Skeletal muscle satellite cell (primary cell): ENCODE results near the gene SLC27A3.

Source experiments
- H3K27me3 ChIP-seq: 2 replicates; pipeline ENCODE4 v1.7.0; 2013; ENCODE audit warnings: low read length; ENCODE audit not compliant: control insufficient read depth, insufficient read depth
- H3K36me3 ChIP-seq: 2 replicates; pipeline ENCODE4 v1.7.0; 2013; ENCODE audit warnings: mild to moderate bottlenecking, control low read depth, low read length; ENCODE audit not compliant: insufficient read depth
- H3K4me1 ChIP-seq: 2 replicates; pipeline ENCODE4 v1.7.0; 2013; ENCODE audit warnings: low read length; ENCODE audit not compliant: control insufficient read depth, insufficient read depth
- H3K4me2 ChIP-seq: 2 replicates; pipeline ENCODE4 v1.7.0; 2013; ENCODE audit warnings: mild to moderate bottlenecking, low read length
- H3K4me3 ChIP-seq: 2 replicates; pipeline ENCODE4 v1.7.0; 2013; ENCODE audit warnings: low read length
- H3K9ac ChIP-seq: 2 replicates; pipeline ENCODE4 v1.7.0; 2013; ENCODE audit warnings: mild to moderate bottlenecking, low read depth, low read length, moderate library complexity
- H3K9me3 ChIP-seq: replicated peaks from 2 replicates; pipeline ENCODE4 v1.7.0; 2013; ENCODE audit warnings: mild to moderate bottlenecking, control low read depth, low read length

The SLC27A3 gene

GRCh38 chr1:153790313-153790965 lies 15.2 kb downstream of the SLC27A3 start:
- Histone ChIP-seq H3K9me3 (no peaks in the 10 kb centered on the region), H3K4me3 (peak overlapping the region; percentile 54), H3K27me3 (no peaks in the 10 kb centered on the region), H3K9ac (peak overlapping the region; percentile 76), H3K4me1 (peaks cover 28% of the 10 kb centered on the region), H3K36me3 (no peaks in the 10 kb centered on the region), H3K4me2 (peak overlapping the region; percentile 76)

GRCh38 chr1:153790966-153791647 lies 15.9 kb downstream of the SLC27A3 start:
- peak overlapping the region; percentile 54 for H3K4me3 ChIP-seq
- peak overlapping the region; percentile 76 for H3K9ac ChIP-seq
- H3K36me3 ChIP-seq, result no peaks in the 10 kb centered on the region
- H3K4me1 ChIP-seq, result peaks cover 28% of the 10 kb centered on the region
- no peaks in the 10 kb centered on the region for H3K9me3 ChIP-seq
- H3K27me3 ChIP-seq, result no peaks in the 10 kb centered on the region
- peak overlapping the region; percentile 76 for H3K4me2 ChIP-seq

- H3K4me1 ChIP-seq, result peaks cover 28% of the 10 kb centered on the region
- H3K4me2 ChIP-seq, result peak overlapping the region; percentile 76
- no peaks in the 10 kb centered on the region for H3K27me3 ChIP-seq
- no peak overlapping the region for H3K4me3 ChIP-seq
- H3K9ac ChIP-seq, result peak overlapping the region; percentile 76
- no peaks in the 10 kb centered on the region for H3K36me3 ChIP-seq
- H3K9me3 ChIP-seq, result no peaks in the 10 kb centered on the region
These were observed 16.5 kb downstream of the SLC27A3 start for GRCh38 chr1:153791648-153792253.

GRCh38 chr1:153792631-153793041 lies 17.4 kb downstream of the SLC27A3 start:
- Histone ChIP-seq H3K4me2 (no peak overlapping the region), H3K36me3 (no peaks in the 10 kb centered on the region), H3K27me3 (no peaks in the 10 kb centered on the region), H3K4me3 (no peak overlapping the region), H3K9ac (no peak overlapping the region), H3K9me3 (no peaks in the 10 kb centered on the region), H3K4me1 (peaks cover 28% of the 10 kb centered on the region)

- H3K4me3 ChIP-seq, result no peak overlapping the region
- H3K27me3 ChIP-seq, result no peaks in the 10 kb centered on the region
- no peak overlapping the region for H3K4me2 ChIP-seq
- peaks cover 28% of the 10 kb centered on the region for H3K4me1 ChIP-seq
- no peaks in the 10 kb centered on the region for H3K36me3 ChIP-seq
- no peaks in the 10 kb centered on the region for H3K9me3 ChIP-seq
- no peak overlapping the region for H3K9ac ChIP-seq
These were observed 18.2 kb downstream of the SLC27A3 start for GRCh38 chr1:153793261-153793972.

GRCh38 chr1:153793973-153794615 lies 18.9 kb downstream of the SLC27A3 start:
- no peak overlapping the region for H3K9ac ChIP-seq
- no peaks in the 10 kb centered on the region for H3K36me3 ChIP-seq
- H3K9me3 ChIP-seq, result no peaks in the 10 kb centered on the region
- H3K4me3 ChIP-seq, result no peak overlapping the region
- peaks cover 28% of the 10 kb centered on the region for H3K4me1 ChIP-seq
- no peak overlapping the region for H3K4me2 ChIP-seq
- H3K27me3 ChIP-seq, result no peaks in the 10 kb centered on the region

GRCh38 chr1:153794624-153795329 lies 19.6 kb downstream of the SLC27A3 start:
- H3K9me3 ChIP-seq, result no peaks in the 10 kb centered on the region
- peaks cover 22% of the 10 kb centered on the region for H3K4me1 ChIP-seq
- H3K4me2 ChIP-seq, result no peak overlapping the region
- no peaks in the 10 kb centered on the region for H3K27me3 ChIP-seq
- H3K4me3 ChIP-seq, result no peak overlapping the region
- H3K36me3 ChIP-seq, result no peaks in the 10 kb centered on the region
- no peak overlapping the region for H3K9ac ChIP-seq

- no peak overlapping the region for H3K9ac ChIP-seq
- H3K36me3 ChIP-seq, result no peaks in the 10 kb centered on the region
- peaks cover 16% of the 10 kb centered on the region for H3K4me1 ChIP-seq
- H3K27me3 ChIP-seq, result no peaks in the 10 kb centered on the region
- H3K4me2 ChIP-seq, result no peak overlapping the region
- H3K4me3 ChIP-seq, result no peak overlapping the region
- no peaks in the 10 kb centered on the region for H3K9me3 ChIP-seq
These were observed 20.2 kb downstream of the SLC27A3 start for GRCh38 chr1:153795330-153795837.

- Histone ChIP-seq H3K4me2 (no peak overlapping the region), H3K4me3 (no peak overlapping the region), H3K27me3 (no peaks in the 10 kb centered on the region), H3K4me1 (peaks cover 9% of the 10 kb centered on the region), H3K9me3 (no peaks in the 10 kb centered on the region), H3K9ac (no peak overlapping the region), H3K36me3 (no peaks in the 10 kb centered on the region)
These were observed 21.0 kb downstream of the SLC27A3 start for GRCh38 chr1:153795934-153796785.
